IMR-90 (cell line): ENCODE results near the gene SSBP3. TPM values are rescaled to one million over a fixed set of nuclear protein-coding genes. Genes with fewer than 3 reads are reported as not detected.

Source experiments
- ATAC-seq: fragments of 200-7000 bp; cut with Tn5 transposase; 2 replicates; pipeline ENCODE4 v1.9.1; 2020; ENCODE audit warnings: low read depth, mild to moderate bottlenecking, moderate library complexity
- BruUV-seq: library from RNA; stranded (reverse); fragments of 400-500 nt; replicated peaks from 2 replicates; lab custom pipeline; 2021; lab: Mats Ljungman, UMichigan
- CTCF ChIA-PET: fragments of 300-600 bp; formaldehyde crosslinking; extraction: SDS; loops from one replicate; lab custom pipeline; 2021; ENCODE audit warnings: antibody characterized with exemption; lab: Yijun Ruan, JAX
- POLR2A ChIA-PET: fragments of 300-600 bp; sonication (Branson Sonifier 250); formaldehyde crosslinking; loops from one replicate; lab custom pipeline; 2022; ENCODE audit warnings: antibody characterized with exemption; ENCODE audit not compliant: unreplicated experiment; lab: Charles Lee
- DNase-seq: peaks from one replicate; pipeline ENCODE4 v3.0.0; 2013
- H2AFZ ChIP-seq: replicated peaks from 2 replicates; pipeline ENCODE3; 2013; ENCODE audit warnings: low read length, mild to moderate bottlenecking; ENCODE audit not compliant: poor library complexity
- H2AK5ac ChIP-seq: 2 replicates; pipeline ENCODE4 v1.6.1; 2013; ENCODE audit warnings: low read depth, low read length, inconsistent platforms
- H2AK9ac ChIP-seq: replicated peaks from 2 replicates; pipeline ENCODE3; 2013; ENCODE audit warnings: mild to moderate bottlenecking, low read depth, low read length, moderate library complexity; ENCODE audit not compliant: poor library complexity
- H2BK120ac ChIP-seq: 2 replicates; pipeline ENCODE4 v1.6.1; 2013; ENCODE audit warnings: low read depth, low read length, inconsistent platforms
- H2BK15ac ChIP-seq: 3 replicates; pipeline ENCODE4 v1.6.1; 2013; ENCODE audit warnings: low read depth, low read length, inconsistent platforms
- H2BK20ac ChIP-seq: 2 replicates; pipeline ENCODE4 v1.6.1; 2013; ENCODE audit warnings: low read depth, mild to moderate bottlenecking, inconsistent platforms, low read length, moderate library complexity
- H2BK5ac ChIP-seq: 2 replicates; pipeline ENCODE4 v1.6.1; 2013; ENCODE audit warnings: mild to moderate bottlenecking, low read depth, low read length, inconsistent platforms; ENCODE audit not compliant: poor library complexity, severe bottlenecking
- H3K14ac ChIP-seq: replicated peaks from 2 replicates; pipeline ENCODE4 v1.6.1; 2013; ENCODE audit warnings: low read depth, low read length, inconsistent platforms
- H3K18ac ChIP-seq: 2 replicates; pipeline ENCODE4 v1.6.1; 2013; ENCODE audit warnings: low read depth, low read length, control low read depth
- H3K23ac ChIP-seq: 2 replicates; pipeline ENCODE4 v1.6.1; 2013; ENCODE audit warnings: low read depth, low read length, inconsistent platforms
- H3K27ac ChIP-seq: 2 replicates; pipeline ENCODE4 v1.5.1; 2013; ENCODE audit warnings: mild to moderate bottlenecking, control low read depth, low read length; ENCODE audit not compliant: insufficient read depth
- H3K27me3 ChIP-seq: 2 replicates; pipeline ENCODE4 v1.6.1; 2013; ENCODE audit warnings: low read length; ENCODE audit not compliant: control insufficient read depth, insufficient read depth
- H3K36me3 ChIP-seq: 2 replicates; pipeline ENCODE4 v1.6.1; 2013; ENCODE audit warnings: low read length, mixed read lengths; ENCODE audit not compliant: control insufficient read depth, insufficient read depth
- H3K4ac ChIP-seq: 2 replicates; pipeline ENCODE4 v1.6.1; 2013; ENCODE audit warnings: low read depth, low read length, inconsistent platforms
- H3K4me1 ChIP-seq: 2 replicates; pipeline ENCODE4 v1.6.1; 2013; ENCODE audit warnings: low read length, mixed read lengths; ENCODE audit not compliant: control insufficient read depth, insufficient read depth
- H3K4me2 ChIP-seq: 2 replicates; pipeline ENCODE4 v1.6.1; 2013; ENCODE audit warnings: low read depth, mild to moderate bottlenecking, control low read depth, low read length, moderate library complexity
- H3K4me3 ChIP-seq: 2 replicates; pipeline ENCODE4 v1.5.1; 2013; ENCODE audit warnings: low read depth, mild to moderate bottlenecking, control low read depth, low read length, moderate library complexity; ENCODE audit not compliant: insufficient read depth
- H3K56ac ChIP-seq: 2 replicates; pipeline ENCODE4 v1.6.1; 2013; ENCODE audit warnings: low read length, inconsistent platforms; ENCODE audit not compliant: insufficient read depth; ENCODE audit errors: extremely low read depth
- H3K79me1 ChIP-seq, 2 experiments: 2 replicates each; pipeline ENCODE4 v1.6.1; 2013; ENCODE audit warnings: low read length in 2 of 2, inconsistent platforms in 1 of 2, low read depth in 1 of 2
- H3K9ac ChIP-seq: 2 replicates; pipeline ENCODE4 v1.6.1; 2013; ENCODE audit warnings: low read depth, low read length, control low read depth
- H3K9me1 ChIP-seq: 2 replicates; pipeline ENCODE4 v1.6.1; 2013; ENCODE audit warnings: low read length, inconsistent platforms; ENCODE audit not compliant: insufficient read depth
- H3K9me3 ChIP-seq: 2 replicates; pipeline ENCODE4 v1.6.1; 2013; ENCODE audit warnings: low read length; ENCODE audit not compliant: control insufficient read depth, insufficient read depth
- H4K20me1 ChIP-seq: 2 replicates; pipeline ENCODE4 v1.6.1; 2013; ENCODE audit warnings: low read length, inconsistent platforms; ENCODE audit not compliant: insufficient read depth
- H4K5ac ChIP-seq: 2 replicates; pipeline ENCODE4 v1.6.1; 2013; ENCODE audit warnings: mild to moderate bottlenecking, low read depth, low read length, control low read depth
- H4K8ac ChIP-seq, 2 experiments: 2 replicates each; pipeline ENCODE4 v1.6.1; 2013; ENCODE audit warnings: low read depth in 2 of 2, low read length in 2 of 2, control low read depth in 1 of 2, inconsistent platforms in 1 of 2
- H4K91ac ChIP-seq: 2 replicates; pipeline ENCODE4 v1.6.1; 2013; ENCODE audit warnings: low read depth, low read length, inconsistent platforms; ENCODE audit not compliant: insufficient read depth
- CEBPB ChIP-seq: IDR thresholded peaks from 2 replicates; pipeline ENCODE4 v1.6.1; 2012; ENCODE audit warnings: low read depth, low read length, improper control_type of control experiment
- CHD1 ChIP-seq: IDR thresholded peaks from 2 replicates; pipeline ENCODE4 v1.6.1; 2012; ENCODE audit warnings: low read depth, low read length, improper control_type of control experiment
- MAFK ChIP-seq: IDR thresholded peaks from 2 replicates; pipeline ENCODE4 v1.6.1; 2012; ENCODE audit warnings: low read depth, low read length, improper control_type of control experiment
- MAZ ChIP-seq: IDR thresholded peaks from 2 replicates; pipeline ENCODE4 v1.6.1; 2012; ENCODE audit warnings: low read depth, mild to moderate bottlenecking, low read length, improper control_type of control experiment, moderate library complexity, borderline replicate concordance
- RFX5 ChIP-seq: IDR thresholded peaks from 2 replicates; pipeline ENCODE4 v1.8.0; 2012; ENCODE audit warnings: low read depth, mild to moderate bottlenecking, low read length, moderate library complexity
- SMC3 ChIP-seq: fragments of 150-350 bp; IDR thresholded peaks from 2 replicates; pipeline ENCODE4 v1.6.1; 2016; ENCODE audit warnings: low read depth, mild to moderate bottlenecking, antibody characterized with exemption, low read length, moderate library complexity
- WGBS, 2 experiments: methylation state at CpG; one replicate each; pipeline versions ENCODE4 v1.1.5 to v1.1.7; 2013; ENCODE audit warnings: missing lambda C conversion rate in 2 of 2; ENCODE audit not compliant: insufficient read length in 1 of 2; ENCODE audit errors: extremely low coverage in 2 of 2; 5-methylcytosine and 5-hydroxymethylcytosine counted together
- dilution Hi-C: fragments of 300-500 bp; cut with HindIII; formaldehyde crosslinking; loops from one replicate; pipeline ENCODE4 v1.14.3; 2018; ENCODE audit warnings: low sequenced_read_pairs; ENCODE audit not compliant: unreplicated experiment
- in situ Hi-C: fragments of 300-500 bp; cut with MboI; formaldehyde crosslinking; loops from 3 replicates; pipeline ENCODE4 v1.14.3; 2019; ENCODE audit warnings: low sequenced_read_pairs, inconsistent platforms, mixed read lengths
- intact Hi-C: fragments of 100-400 bp; cut with micrococcal nuclease; formaldehyde crosslinking; loops from 2 replicates; pipeline ENCODE4 v1.10.0; 2022
- polyA plus RNA-seq, 3 experiments: library from polyadenylated mRNA; depleted of rRNA; stranded (reverse); fragments of >200 nt; gene quantifications; 2 replicates each; pipeline ENCODE4 v1.2.3, GENCODE V29; 2012; ENCODE audit warnings: low replicate concordance in 1 of 3
- total RNA-seq: library from RNA; depleted of rRNA; stranded (reverse); fragments of >200 nt; gene quantifications from 2 replicates; pipeline ENCODE4 v1.2.3, GENCODE V29; 2012
- TF ChIP-seq, protein P1 (sequence below): fragments of 150-350 bp; IDR thresholded peaks from 2 replicates; pipeline ENCODE4 v1.6.1; 2016; ENCODE audit warnings: low read depth, mild to moderate bottlenecking, low read length, moderate library complexity, borderline replicate concordance

Gene SSBP3
- total and polyA plus RNA-seq, 2 of the 4 experiments (the other 2 are of a cell fraction): 10.9 to 39.6 TPM

DNA sequence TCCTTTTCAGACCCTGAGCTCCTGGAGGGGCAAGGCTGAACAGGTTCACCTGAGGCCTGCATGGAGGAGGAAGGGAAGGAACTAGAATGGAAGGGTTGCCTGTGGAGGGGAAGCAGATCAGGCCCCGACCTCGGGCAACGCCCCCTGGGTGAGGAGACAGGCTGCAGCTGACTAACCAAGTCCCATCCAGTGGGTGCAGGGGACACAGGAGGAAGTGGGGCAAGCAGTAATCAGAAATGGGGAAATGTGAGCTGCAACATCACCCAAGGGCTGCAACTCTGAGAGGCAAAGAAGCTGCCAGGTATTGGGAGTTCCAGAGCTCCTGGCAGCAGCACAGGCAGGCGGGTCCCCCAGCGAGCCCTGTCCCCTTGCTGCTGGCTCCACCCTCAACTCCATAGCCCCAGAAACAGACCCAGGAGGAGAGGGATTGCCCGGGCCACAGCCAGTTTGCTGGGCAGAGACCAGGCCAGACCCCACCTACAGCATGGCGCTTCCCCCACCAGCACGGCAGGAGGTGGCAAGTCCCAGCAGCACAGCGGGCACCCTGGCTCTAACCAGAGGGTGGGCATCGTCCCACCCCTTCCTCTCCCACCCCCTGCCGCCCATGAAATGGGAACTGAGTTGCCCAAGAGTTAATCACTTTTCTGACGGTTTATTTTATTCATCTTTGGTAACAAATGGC is 167.7 kb downstream of the SSBP3 start:
- in situ Hi-C loops (no loop called here), intact Hi-C loops (no loop called here), dilution Hi-C loops (no loop called here)
- Histone ChIP-seq H2AK5ac (no peak overlapping the region), H3K9me1 (peaks cover 8% of the 10 kb centered on the region; the same call in 1 of the 2 replicates), H3K79me1 (0 out of 4 replicates have a peak, but pooled peaks cover 0 to under 1% of the 10 kb centered on the region in 2 experiments), H2BK20ac (no peak overlapping the region), H3K14ac (no peak overlapping the region), H3K9ac (no peak overlapping the region), H3K9me3 (no peaks in the 10 kb centered on the region), H4K5ac (no peak overlapping the region), H2BK5ac (no peak overlapping the region), H2BK15ac (no peak overlapping the region), H3K18ac (no peak overlapping the region), H4K20me1 (no peaks in the 10 kb centered on the region), H2AK9ac (no peak overlapping the region), H3K4ac (no peak overlapping the region), H3K4me2 (no peak overlapping the region), H3K27me3 (no peaks in the 10 kb centered on the region), H4K8ac (no peak overlapping the region), H3K4me3 (no peak overlapping the region), H3K23ac (no peak overlapping the region), H4K91ac (no peak overlapping the region), H3K56ac (no peak overlapping the region), H3K27ac (no peak overlapping the region), H2BK120ac (no peak overlapping the region), H2AFZ (no peak overlapping the region), H3K4me1 (no peaks in the 10 kb centered on the region), H3K36me3 (peaks cover 57% of the 10 kb centered on the region)
- BruUV-seq: no TSS peak
- no peak for ATAC-seq
- no peak for DNase-seq
- WGBS, 2 experiments: 89% methylated on average over 4 of the region's 12 CpGs; no CpG with 5 or more reads in 1 of the 2 experiments
- CTCF ChIA-PET: no interaction called here
- TF ChIP-seq MAFK: no peak
- TF ChIP-seq, protein P1, sequence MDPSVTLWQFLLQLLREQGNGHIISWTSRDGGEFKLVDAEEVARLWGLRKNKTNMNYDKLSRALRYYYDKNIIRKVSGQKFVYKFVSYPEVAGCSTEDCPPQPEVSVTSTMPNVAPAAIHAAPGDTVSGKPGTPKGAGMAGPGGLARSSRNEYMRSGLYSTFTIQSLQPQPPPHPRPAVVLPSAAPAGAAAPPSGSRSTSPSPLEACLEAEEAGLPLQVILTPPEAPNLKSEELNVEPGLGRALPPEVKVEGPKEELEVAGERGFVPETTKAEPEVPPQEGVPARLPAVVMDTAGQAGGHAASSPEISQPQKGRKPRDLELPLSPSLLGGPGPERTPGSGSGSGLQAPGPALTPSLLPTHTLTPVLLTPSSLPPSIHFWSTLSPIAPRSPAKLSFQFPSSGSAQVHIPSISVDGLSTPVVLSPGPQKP: no peak
- TF ChIP-seq MAZ: no peak
- TF ChIP-seq RFX5: no peak
- no peak for TF ChIP-seq CEBPB
- no peak for TF ChIP-seq SMC3
- no peak for TF ChIP-seq CHD1
- POLR2A ChIA-PET: no interaction called here
